Omental fat pad (tissue), 4 donors: ENCODE results near the gene GTPBP8. TPM values are rescaled to one million over a fixed set of nuclear protein-coding genes. Genes with fewer than 3 reads are reported as not detected.

Experiments used
- ATAC-seq: fragments of 150-250 bp; one replicate; pipeline ENCODE4 v1.9.1; 2016; ENCODE audit warnings: mild to moderate bottlenecking, moderate library complexity; ENCODE audit not compliant: low FRiP score
- DNase-seq: peaks from one replicate; pipeline ENCODE4 v3.0.0-alpha.2; 2019; ENCODE audit warnings: low spot score
- CTCF ChIP-seq, 3 donors: fragments of 450-650 bp; IDR thresholded peaks; one replicate each; pipeline ENCODE4 v1.5.1; 2016 to 2017; ENCODE audit warnings: antibody characterized with exemption in 3 of 3, mild to moderate bottlenecking in 3 of 3, moderate library complexity in 2 of 3
- total RNA-seq, 4 donors: library from RNA; depleted of rRNA; stranded (reverse); fragments of >200 nt; gene quantifications; one replicate each; pipeline ENCODE4 v1.1.0, GENCODE V29; 2016

GTPBP8 gene
- total RNA-seq, 4 donors from 2014 or later = 13.9 to 21.6 (median 17.2) TPM

- no peak for TF ChIP-seq CTCF (IDR thresholded peaks at IDR 0.05)
- DNase-seq (no peak), ATAC-seq (no peak)
Measured at GRCh38 chr3:112995800-112996199, 5.0 kb downstream of the GTPBP8 start.

GRCh38 chr3:113000691-113001090 lies 9.9 kb downstream of the GTPBP8 start:
- ATAC-seq (no peak), DNase-seq (no peak)
- TF ChIP-seq CTCF (IDR thresholded peaks at IDR 0.05) = no peak

- no peak for ATAC-seq
- no peak for DNase-seq
- TF ChIP-seq CTCF (IDR thresholded peaks at IDR 0.05) = no peak
Measured at GRCh38 chr3:113002037-113002436, 11.3 kb downstream of the GTPBP8 start.

GRCh38 chr3:113002679-113003078 lies 11.9 kb downstream of the GTPBP8 start:
- TF ChIP-seq CTCF (IDR thresholded peaks at IDR 0.05) = no peak
- ATAC-seq (no peak), DNase-seq (no peak)

- DNase-seq = no peak
- ATAC-seq = no peak
- TF ChIP-seq CTCF (IDR thresholded peaks at IDR 0.05) = no peak
Measured at GRCh38 chr3:113005611-113006010, 14.8 kb downstream of the GTPBP8 start.

GRCh38 chr3:113006359-113007056 lies 15.7 kb downstream of the GTPBP8 start:
- DNase-seq (no peak), ATAC-seq (no peak)
- no peak for TF ChIP-seq CTCF (IDR thresholded peaks at IDR 0.05)

- no peak for TF ChIP-seq CTCF (IDR thresholded peaks at IDR 0.05)
- ATAC-seq (no peak), DNase-seq (no peak)
Measured at GRCh38 chr3:113008117-113008516, 17.3 kb downstream of the GTPBP8 start.
